Measurements from ENCODE around the gene MPRIP.

GRCh38 chr17:17097763-17098345 lies 55.6 kb downstream of the MPRIP start:
- TF ChIP-seq POLR2A (IDR thresholded peaks at IDR 0.05) (no peak), CTCF (IDR thresholded peaks at IDR 0.05) (no peak)
